ENCODE data around the gene ZNF862.

GRCh38 chr7:149851449-149851848 is 13.3 kb downstream of the ZNF862 start:
- TF ChIP-seq, protein P1, sequence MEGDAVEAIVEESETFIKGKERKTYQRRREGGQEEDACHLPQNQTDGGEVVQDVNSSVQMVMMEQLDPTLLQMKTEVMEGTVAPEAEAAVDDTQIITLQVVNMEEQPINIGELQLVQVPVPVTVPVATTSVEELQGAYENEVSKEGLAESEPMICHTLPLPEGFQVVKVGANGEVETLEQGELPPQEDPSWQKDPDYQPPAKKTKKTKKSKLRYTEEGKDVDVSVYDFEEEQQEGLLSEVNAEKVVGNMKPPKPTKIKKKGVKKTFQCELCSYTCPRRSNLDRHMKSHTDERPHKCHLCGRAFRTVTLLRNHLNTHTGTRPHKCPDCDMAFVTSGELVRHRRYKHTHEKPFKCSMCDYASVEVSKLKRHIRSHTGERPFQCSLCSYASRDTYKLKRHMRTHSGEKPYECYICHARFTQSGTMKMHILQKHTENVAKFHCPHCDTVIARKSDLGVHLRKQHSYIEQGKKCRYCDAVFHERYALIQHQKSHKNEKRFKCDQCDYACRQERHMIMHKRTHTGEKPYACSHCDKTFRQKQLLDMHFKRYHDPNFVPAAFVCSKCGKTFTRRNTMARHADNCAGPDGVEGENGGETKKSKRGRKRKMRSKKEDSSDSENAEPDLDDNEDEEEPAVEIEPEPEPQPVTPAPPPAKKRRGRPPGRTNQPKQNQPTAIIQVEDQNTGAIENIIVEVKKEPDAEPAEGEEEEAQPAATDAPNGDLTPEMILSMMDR (IDR thresholded peaks at IDR 0.05) = no peak
- TF ChIP-seq EZH2 (IDR thresholded peaks at IDR 0.05; ENCODE audit: borderline replicate concordance, insufficient read depth, low read depth, low read length, poor library complexity, severe bottlenecking) = no peak
